ENCODE results near the gene SNRNP48. TPM values are rescaled to one million over a fixed set of nuclear protein-coding genes. Genes with fewer than 3 reads are reported as not detected.
A peak's percentile ranks its signal among the peaks of the same experiment; 100 is the strongest.

SNRNP48 gene
- polyA plus RNA-seq, 3 donors, result 18.2 to 24.8 (median 23.7) TPM

DNA sequence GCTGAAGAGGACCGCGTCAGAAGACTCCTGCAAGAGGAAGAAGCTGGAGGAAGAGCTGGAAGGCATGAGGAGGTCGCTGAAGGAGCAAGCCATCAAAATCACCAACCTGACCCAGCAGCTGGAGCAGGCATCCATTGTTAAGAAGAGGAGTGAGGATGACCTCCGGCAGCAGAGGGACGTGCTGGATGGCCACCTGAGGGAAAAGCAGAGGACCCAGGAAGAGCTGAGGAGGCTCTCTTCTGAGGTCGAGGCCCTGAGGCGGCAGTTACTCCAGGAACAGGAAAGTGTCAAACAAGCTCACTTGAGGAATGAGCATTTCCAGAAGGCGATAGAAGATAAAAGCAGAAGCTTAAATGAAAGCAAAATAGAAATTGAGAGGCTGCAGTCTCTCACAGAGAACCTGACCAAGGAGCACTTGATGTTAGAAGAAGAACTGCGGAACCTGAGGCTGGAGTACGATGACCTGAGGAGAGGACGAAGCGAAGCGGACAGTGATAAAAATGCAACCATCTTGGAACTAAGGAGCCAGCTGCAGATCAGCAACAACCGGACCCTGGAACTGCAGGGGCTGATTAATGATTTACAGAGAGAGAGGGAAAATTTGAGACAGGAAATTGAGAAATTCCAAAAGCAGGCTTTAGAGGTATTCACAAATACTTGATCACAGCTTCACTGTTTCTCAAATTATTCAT lies 8.9 kb upstream of the SNRNP48 start:
- peak in 1 of 11 donors; percentile 22 for DNase-seq (ENCODE audit: extremely low read depth in 1 of 11, low read depth in 9 of 11, low spot score in 4 of 11)

DNA sequence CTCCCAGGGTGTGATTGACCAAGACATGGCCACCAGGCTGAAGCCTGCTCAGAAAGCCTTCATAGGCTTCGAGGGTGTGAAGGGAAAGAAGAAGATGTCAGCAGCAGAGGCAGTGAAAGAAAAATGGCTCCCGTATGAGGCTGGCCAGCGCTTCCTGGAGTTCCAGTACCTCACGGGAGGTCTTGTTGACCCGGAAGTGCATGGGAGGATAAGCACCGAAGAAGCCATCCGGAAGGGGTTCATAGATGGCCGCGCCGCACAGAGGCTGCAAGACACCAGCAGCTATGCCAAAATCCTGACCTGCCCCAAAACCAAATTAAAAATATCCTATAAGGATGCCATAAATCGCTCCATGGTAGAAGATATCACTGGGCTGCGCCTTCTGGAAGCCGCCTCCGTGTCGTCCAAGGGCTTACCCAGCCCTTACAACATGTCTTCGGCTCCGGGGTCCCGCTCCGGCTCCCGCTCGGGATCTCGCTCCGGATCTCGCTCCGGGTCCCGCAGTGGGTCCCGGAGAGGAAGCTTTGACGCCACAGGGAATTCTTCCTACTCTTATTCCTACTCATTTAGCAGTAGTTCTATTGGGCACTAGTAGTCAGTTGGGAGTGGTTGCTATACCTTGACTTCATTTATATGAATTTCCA lies 4.6 kb upstream of the SNRNP48 start:
- DNase-seq (ENCODE audit: extremely low read depth in 1 of 11, low read depth in 9 of 11, low spot score in 4 of 11), result no peak

GRCh38 chr6:7587631-7588100 lies 2.3 kb upstream of the SNRNP48 start:
- DNase-seq (ENCODE audit: extremely low read depth in 1 of 11, low read depth in 9 of 11, low spot score in 4 of 11), result no peak

- DNase-seq (ENCODE audit: extremely low read depth in 1 of 11, low read depth in 9 of 11, low spot score in 4 of 11), result no peak
These were observed 1.5 kb upstream of the SNRNP48 start for GRCh38 chr6:7588506-7588905.

DNA sequence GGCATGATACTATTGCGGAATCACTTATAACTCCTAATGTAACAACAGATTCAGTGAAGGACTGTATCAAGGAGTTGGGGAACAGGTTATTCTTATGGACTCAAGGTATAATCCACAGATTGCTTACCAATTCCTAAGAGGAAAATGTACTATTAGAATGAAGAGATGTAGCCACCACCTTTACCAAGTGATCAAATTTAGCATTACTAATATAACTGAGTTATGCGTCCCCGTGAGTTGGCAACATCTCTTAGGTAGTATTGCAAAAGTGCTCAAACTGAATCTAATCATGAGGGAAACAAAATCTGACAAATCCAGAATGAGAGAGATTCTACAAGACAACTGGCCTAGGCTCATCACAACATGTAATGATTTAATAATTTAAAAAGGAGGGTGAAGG lies 777 bp upstream of the SNRNP48 start:
- no peak for DNase-seq (ENCODE audit: extremely low read depth in 1 of 11, low read depth in 9 of 11, low spot score in 4 of 11)

DNA sequence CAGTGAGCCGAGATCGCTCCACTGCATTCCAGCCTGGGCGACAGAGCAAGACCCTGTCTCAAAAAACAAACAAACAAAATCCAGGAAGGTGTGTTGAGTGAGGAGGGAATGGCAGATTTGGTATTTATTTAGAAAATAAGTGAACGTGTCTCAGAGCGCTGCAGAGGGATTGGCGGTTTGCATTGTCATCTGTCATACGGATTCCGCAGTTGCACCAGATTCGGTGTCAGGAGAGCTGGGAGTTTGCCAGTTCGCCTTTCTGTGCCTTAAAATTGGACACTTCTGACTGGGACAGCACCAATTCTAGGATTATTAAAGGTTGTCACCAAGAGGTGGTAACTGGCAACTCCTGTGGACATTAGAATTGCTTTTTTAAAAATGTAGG lies 912 bp downstream of the SNRNP48 start:
- no peak for DNase-seq (ENCODE audit: extremely low read depth in 1 of 11, low read depth in 9 of 11, low spot score in 4 of 11)

DNA sequence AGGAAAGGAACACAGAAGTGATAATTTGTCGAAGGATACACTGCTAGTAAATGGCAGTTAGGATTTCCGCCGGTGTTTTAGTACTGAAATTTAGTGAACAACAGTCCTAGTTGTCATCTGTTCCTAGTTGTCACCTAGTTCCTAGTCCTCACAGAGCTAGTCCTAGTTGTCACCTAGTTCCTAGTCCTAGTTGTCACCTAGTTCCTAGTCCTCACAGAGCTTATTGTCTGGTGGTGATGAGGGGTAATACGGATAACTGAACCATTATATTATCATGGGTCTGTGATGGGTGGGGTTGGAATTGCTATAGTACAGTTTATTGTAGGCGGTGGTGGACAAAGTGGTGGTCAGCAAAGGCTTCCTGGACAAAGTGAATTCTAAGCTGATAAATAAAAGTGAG lies 1.8 kb downstream of the SNRNP48 start:
- no peak for DNase-seq (ENCODE audit: extremely low read depth in 1 of 11, low read depth in 9 of 11, low spot score in 4 of 11)

- DNase-seq (ENCODE audit: extremely low read depth in 1 of 11, low read depth in 9 of 11, low spot score in 4 of 11), result no peak
These were observed 3.2 kb downstream of the SNRNP48 start for GRCh38 chr6:7593229-7593628.

DNA sequence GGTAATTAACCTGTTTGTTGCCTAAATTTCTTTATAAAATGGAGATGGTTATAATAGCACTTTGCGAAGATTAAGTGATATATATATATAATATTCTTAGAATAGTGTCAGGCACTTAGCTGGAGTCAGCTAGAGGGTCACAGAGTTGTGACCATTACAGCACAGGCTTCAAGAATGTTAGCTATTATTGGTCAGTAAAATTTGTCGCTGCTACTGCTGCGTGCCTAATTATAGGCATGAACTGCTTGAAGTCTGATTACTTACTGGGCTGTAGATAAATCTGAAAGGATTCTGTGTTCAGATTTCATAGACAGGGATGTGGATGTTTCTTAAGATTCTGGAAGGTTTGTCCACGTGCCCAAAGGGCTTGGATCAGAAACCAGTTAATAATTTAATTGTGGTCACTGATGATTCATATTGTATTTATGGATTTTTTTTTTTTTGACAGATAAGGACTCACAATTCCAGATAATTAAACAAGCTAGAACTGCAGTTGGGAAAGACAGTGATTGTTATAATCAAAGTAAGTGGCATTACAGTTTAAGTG lies 4.7 kb downstream of the SNRNP48 start:
- DNase-seq (ENCODE audit: extremely low read depth in 1 of 11, low read depth in 9 of 11, low spot score in 4 of 11), result no peak

DNA sequence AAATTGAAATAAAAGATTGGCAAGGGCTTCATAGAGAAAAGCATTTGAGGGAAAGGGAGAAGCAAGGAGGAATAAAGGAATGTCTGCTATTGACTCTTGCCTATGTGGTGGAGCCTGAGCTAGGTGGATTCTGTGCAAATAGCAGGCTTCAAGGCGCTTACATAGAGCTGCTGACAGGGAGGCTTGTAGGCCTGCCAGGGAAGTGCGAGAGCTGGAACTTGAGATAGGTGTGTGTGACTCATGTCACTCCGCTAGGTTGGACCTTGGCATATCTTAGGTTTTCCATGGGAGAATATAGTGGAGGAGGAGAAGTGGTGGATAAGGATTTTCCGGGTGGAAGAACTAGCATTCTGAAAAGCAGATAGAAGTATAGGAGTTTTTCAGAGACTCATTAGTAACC lies 14.0 kb downstream of the SNRNP48 start:
- DNase-seq (ENCODE audit: extremely low read depth in 1 of 11, low read depth in 9 of 11, low spot score in 4 of 11), result no peak

DNA sequence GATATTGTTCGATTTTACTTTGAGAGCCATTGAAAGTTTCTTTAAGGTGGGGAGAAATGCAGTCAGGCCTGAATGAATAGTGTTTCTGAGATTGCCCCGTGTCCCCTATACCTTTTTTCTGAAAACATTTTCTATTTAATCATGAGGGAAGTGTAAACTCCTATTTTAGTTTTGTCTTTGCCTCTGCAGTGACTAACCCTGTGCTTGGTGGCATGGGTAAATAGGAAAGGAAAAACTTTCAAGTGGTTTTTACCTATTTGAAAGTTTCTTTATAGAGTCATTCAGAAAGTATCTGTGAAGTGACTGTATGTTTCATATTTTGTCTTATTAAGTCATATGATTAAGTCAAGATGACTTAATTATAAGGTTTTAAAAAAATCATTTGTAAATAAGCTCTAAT lies 14.5 kb downstream of the SNRNP48 start:
- no peak for DNase-seq (ENCODE audit: extremely low read depth in 1 of 11, low read depth in 9 of 11, low spot score in 4 of 11)

DNA sequence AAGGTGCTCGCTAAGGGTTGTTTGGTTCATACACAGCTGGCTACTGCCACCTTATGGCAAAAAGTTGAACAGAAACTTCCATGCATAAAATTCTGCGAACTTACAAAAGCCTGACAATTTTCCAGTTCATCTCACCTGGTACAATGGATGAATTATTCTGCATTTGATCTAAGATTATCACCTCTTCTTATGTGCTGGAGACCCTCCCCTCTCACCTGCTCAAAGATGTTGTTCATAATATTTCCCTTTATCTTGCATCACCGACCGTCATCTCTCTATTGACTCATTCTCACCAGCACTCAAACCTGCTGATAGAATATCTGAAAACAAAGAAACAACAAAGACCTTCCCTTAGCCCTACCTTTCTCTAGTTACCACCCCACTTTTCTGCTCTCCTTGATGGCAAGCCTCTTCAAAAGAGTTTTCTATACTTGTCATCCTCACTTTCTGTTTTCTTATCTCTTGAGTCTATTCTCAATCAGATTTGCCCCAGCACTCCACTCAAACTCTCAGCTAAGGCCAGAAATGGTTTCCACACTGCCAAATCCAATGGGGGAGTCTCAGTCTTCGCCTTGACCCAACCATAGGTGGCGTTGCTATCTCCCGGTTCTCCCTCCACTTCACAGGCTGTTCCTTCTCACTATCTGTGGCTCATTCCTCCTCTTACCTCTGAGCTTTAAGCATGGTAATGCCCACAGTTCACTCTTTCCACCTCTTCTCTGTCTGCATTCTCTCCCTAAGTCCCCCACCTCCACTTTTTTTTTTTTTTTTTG lies 25.8 kb downstream of the SNRNP48 start:
- peak; percentile 26 to 64 (median 43) for DNase-seq (ENCODE audit: extremely low read depth in 1 of 11, low read depth in 9 of 11, low spot score in 4 of 11)

DNA sequence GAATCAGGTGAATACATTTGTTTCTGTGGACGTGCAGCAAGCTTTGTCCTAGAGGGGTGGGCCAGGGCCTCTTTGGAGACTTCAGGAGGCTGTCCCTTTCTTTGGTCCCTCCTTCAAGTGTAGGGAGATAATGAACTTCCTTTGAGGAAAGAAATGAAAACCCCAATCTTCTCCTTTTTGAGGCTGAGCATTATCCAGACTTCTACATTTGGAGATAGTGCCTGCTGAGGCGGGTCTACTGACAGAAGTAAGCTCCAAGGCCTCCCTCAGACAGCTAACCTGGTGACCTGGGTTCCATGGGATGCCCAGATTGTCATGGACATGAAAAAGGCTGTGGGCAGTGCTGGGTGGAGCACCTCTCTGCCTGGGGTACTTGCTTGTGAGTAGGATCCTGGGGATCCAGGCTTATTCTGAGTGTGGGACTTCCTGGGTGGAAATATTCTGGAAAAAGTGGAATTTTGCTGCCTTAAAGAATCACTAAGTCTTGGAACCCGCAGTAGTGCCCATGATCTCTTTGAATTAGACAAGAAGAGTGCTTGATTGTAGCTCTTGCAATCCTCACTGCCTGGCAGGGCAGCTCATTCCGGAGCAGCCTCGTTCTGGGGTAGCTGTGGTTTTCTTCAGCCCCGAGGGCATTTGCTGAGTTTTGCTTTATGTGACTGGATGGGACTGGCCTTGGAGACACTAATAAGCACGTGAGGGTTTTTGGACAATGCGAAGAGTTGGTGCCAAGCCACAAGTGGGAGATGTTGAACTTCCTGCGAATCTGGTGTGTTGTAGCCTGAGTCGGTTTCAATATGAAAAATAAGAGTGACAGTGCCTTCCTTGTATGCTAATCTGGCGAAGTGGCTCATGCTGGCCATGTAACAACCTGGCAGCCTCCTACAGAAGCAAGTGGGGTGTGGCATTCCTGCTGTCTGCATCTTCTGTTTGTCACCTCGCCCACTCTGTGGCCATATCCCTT lies 28.1 kb downstream of the SNRNP48 start:
- DNase-seq (ENCODE audit: extremely low read depth in 1 of 11, low read depth in 9 of 11, low spot score in 4 of 11), result no peak

DNA sequence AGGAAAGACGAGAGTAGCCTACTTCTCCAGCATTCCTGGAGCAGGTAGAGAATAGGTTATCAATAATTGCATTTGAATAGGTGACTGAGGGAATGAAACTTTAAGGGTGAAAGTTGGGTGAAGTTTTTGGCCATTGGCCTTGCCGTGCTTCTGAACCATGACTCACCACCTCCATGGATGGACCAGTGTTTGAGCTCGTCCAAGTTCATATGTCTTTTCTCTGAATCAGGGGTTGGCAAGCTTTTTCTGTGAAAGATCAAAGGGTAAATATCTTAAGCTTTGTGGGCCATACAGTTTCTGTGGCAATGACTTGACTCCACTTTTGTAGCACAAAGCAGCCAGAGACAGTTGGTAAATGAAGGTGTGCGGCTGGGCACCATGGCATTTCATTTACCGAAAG lies 31.8 kb downstream of the SNRNP48 start:
- DNase-seq (ENCODE audit: extremely low read depth in 1 of 11, low read depth in 9 of 11, low spot score in 4 of 11), result no peak

DNA sequence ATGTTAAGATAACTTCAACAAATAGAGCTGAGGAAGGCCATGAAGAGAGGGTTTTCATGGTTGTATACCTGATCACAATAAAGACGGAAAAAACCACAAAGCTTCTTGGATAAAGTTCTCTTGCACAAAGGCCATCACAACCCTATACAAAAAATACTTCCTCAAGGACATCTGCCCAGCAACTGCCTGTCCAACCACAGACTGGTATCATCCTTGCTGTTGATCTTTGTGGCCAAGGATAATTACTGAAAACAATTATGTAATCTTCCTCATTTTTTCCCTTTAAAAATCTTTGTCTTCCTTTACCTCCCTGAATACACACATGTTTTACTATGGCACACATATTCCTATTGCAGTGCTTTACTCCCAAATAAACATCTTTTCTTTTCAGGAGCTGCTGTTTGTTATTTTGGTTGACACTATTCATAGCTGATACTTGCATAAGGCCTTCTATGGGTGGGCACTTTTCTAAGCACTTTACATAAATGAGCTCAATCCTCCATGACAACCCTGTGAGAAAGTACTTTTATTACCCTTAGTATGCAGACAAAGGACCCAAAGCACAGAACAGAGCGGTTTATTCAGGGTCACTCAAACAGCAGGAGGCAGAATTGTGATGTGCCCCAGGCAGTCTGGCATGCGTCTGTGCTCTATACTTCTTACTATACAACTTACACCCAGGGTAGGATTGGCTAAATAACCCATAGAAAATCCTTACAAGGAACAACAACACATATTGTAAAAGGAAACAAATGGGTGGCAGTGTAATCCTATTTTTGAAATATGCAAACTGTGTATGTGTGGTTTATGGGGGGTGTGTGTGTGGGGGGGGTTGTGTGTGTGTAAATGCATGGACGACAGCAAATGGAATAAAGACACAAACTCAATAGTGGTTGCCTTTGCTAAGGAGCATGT lies 35.1 kb downstream of the SNRNP48 start:
- DNase-seq (ENCODE audit: extremely low read depth in 1 of 11, low read depth in 9 of 11, low spot score in 4 of 11), result no peak

GRCh38 chr6:7628479-7628878 lies 38.5 kb downstream of the SNRNP48 start:
- no peak for DNase-seq (ENCODE audit: extremely low read depth in 1 of 11, low read depth in 9 of 11, low spot score in 4 of 11)

- no peak for DNase-seq (ENCODE audit: extremely low read depth in 1 of 11, low read depth in 9 of 11, low spot score in 4 of 11)
These were observed 38.9 kb downstream of the SNRNP48 start for GRCh38 chr6:7628909-7629308.

DNA sequence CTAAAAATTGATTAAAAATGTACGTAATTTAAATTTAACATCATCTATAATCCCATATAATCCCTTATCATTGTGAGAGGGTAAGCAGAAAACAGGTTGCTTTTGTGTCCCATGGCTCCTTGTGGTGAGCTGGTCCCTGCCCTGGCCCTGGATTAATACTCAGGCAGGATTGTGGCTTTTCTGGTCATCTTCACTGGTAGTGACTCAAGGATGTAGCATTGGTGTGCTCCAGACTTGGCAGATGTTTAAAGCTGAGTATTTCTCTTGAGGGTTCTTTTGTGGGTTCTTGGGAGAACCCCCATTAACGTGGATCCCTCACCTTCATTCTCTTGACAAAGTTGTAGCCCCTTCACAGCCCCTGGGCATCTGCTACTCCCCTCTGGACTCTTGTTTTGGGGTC lies 39.3 kb downstream of the SNRNP48 start:
- DNase-seq (ENCODE audit: extremely low read depth in 1 of 11, low read depth in 9 of 11, low spot score in 4 of 11), result no peak

All from renal cortex interstitium (tissue), 11 donors.